ENCODE results near the gene PGA3.
"Not testable (repeated sequence)": the region's sequence is repeated elsewhere in the genome, so short reads cannot be mapped to it uniquely, and the experiment has no call there.

The PGA3 gene

GRCh38 chr11:61248071-61248470 is 44.8 kb downstream of the PGA3 start:
- in situ Hi-C loops (cut with MboI; ENCODE audit: low sequenced_read_pairs) = not testable (repeated sequence)

GRCh38 chr11:61249201-61249600 is 45.9 kb downstream of the PGA3 start:
- in situ Hi-C loops (cut with MboI; ENCODE audit: low sequenced_read_pairs) = not testable (repeated sequence)

DNA sequence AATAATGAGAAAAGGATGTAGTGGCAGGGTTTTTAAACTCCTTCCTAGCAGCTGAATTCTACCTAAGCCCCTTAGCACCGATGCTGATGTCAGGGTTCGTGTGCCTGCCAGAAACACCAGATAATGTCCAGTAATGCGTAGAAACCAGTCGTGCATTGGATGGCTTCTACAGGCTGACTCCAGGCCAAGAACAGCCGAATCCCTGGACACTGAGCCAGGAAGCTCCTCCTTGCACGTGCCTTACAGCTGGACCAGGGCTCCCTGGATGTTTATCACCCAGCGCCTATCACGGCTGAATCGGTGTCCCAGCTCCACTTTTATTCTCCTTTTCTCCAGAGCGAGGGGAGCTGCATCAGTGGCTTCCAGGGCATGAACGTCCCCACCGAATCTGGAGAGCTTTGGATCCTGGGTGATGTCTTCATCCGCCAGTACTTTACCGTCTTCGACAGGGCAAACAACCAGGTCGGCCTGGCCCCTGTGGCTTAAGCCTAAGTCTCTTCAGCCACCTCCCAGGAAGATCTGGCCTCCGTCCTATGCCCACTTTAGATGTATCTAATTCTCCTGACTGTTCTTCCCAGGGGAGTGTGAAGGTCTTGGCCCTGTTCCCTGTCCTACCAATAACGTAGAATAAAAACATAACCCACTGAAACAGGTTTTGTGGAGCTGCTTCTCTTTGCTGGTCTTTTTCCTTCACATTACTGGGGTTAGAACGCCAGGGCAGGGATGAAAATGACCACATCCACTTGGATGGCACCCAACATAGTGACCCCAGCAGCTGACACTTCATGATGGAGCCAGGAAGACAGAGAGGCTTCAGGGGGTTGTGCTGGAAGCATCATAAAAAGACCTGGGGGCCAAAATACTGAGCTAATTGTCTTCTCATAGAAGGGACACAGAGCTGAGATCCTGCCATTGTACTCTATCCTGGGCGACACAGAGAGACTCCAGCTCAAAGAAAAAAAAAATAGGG is 47.8 kb downstream of the PGA3 start:
- in situ Hi-C loops (cut with MboI; ENCODE audit: low sequenced_read_pairs) = not testable (repeated sequence)

- in situ Hi-C loops (cut with MboI; ENCODE audit: low sequenced_read_pairs) = not testable (repeated sequence)
Measured at GRCh38 chr11:61252332-61252731, 49.0 kb downstream of the PGA3 start.

DNA sequence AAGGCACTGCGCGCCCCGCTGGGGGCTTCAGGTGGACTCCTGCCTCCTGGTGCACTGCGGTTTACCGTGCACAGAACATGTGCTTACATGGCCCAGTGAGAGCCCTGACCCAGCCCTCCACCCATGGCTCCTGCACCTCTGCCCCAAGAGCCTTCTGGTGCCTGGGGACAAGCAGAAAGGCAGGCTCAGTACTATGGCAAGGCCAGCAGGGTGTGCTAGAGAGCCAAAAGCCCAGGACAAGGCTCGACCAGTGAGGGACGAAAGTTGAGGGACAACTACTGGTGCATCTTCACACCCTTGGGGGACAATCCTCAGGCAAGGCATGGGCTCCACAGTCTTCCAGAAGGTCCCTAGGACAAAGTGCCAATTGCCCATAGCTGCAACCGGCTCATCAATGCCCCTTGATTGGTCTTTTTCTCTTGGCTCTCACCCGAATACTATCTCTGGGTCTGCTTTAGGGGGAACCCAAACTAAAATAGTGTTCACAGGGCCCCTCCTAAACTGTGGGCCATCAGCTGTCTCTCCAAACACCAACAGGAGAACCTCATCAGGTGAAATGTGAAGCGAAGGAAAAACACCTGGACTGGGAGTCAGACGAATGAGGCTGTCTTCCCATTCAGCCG is 51.2 kb downstream of the PGA3 start:
- in situ Hi-C loops (cut with MboI; ENCODE audit: low sequenced_read_pairs) = no loop called here

DNA sequence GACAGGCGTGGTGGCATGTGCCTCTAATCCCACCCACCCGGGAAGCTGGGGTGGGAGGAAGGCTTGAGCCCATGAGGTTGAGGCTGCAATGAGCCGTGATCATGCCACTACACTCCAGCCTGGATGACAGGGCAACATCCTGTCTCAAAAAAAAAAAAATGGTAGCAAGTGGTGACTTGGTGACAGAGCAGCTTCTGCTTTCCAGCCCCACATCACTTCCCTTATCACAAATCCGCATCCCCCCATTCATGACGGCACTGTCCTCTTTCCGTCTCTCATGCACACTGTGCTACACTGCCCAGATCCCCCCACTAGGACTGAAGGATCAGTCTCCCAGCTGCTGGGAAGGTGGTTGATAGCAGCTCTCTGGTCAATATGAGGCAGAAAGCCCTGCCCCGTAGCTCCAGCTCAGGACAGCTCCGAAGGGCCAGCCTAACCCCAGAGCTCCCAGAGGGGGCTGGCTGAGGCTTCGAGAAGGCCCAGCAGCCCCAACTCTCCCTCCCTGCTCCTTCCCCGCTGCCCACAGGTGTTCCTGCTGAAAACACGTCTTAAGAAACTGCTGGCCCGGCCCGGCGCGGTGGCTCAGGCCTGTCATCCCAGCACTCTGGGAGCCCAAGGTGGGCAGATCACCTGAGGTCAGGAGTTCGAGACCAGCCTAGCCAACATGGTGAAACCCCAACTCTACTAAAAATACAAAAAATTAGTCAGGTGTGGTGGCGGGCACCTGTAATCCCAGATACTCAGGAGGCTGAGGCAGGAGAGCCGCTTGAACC is 53.6 kb downstream of the PGA3 start:
- in situ Hi-C loops (cut with MboI; ENCODE audit: low sequenced_read_pairs) = no loop called here

DNA sequence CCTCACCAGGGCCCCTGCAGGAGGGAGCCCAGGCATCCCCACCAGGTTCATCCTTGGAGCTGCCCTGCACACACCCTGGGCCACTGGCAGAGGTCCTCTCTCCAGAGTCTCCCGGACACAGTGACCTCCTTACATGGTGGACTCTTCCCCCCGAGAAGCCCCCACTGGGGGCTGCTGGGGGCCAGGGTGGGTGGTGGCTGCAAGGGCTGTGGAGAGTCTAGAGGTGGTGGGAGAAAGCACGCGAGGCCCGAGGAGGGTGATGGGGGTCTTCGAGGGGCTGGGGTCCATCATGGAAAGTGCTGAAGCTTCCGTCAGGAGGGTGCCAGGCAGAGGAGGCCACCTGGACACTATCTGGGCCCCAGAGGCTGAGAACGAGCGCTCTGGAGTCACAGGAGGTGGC is 55.2 kb downstream of the PGA3 start:
- in situ Hi-C loops (cut with MboI; ENCODE audit: low sequenced_read_pairs) = no loop called here

DNA sequence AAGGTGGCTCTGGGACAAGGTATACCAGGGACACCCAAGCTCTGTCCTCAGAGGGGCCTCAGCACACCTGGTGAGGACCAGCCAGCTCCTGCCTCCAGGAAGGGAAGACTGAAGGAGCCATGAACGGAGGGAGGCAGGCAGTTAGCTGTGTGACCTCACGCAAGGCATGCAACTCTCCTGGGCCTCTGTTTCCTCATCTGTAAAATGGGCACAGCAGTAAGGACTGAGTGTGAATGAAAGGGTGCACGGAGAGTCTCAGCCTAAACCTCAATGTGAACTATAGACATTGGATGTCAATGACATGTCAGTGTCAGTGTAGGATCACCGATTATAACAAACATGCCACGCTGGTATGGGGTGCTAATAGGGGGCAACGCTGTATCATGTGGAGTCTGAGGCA is 56.0 kb downstream of the PGA3 start:
- in situ Hi-C loops (cut with MboI; ENCODE audit: low sequenced_read_pairs) = no loop called here
